SJSA1 (cell line): ENCODE results near the gene MED16. TPM values are rescaled to one million over a fixed set of nuclear protein-coding genes. Genes with fewer than 3 reads are reported as not detected.

Source experiments
- DNase-seq, 2 experiments: peaks; one replicate each; pipeline ENCODE4 v3.0.0-alpha.2; 2015 to 2020; ENCODE audit warnings: low spot score in 2 of 2, low read depth in 1 of 2
- H3K27ac ChIP-seq: fragments of 250-450 bp; sonication (Bioruptor Pico); 2 replicates; pipeline ENCODE4 v1.5.1; 2020; ENCODE audit warnings: mild to moderate bottlenecking, moderate library complexity
- H3K27me3 ChIP-seq: fragments of 250-450 bp; sonication (Bioruptor Pico); replicated peaks from 2 replicates; pipeline ENCODE4 v1.5.1; 2020; ENCODE audit warnings: mild to moderate bottlenecking, moderate library complexity
- H3K36me3 ChIP-seq: fragments of 250-450 bp; sonication (Bioruptor Pico); 2 replicates; pipeline ENCODE4 v1.5.1; 2020; ENCODE audit warnings: mild to moderate bottlenecking
- H3K4me1 ChIP-seq: fragments of 250-450 bp; sonication (Bioruptor Pico); replicated peaks from 2 replicates; pipeline ENCODE4 v1.6.1; 2021; ENCODE audit warnings: mild to moderate bottlenecking
- H3K4me3 ChIP-seq: fragments of 250-450 bp; sonication (Bioruptor Pico); 2 replicates; pipeline ENCODE4 v1.5.1; 2020; ENCODE audit warnings: mild to moderate bottlenecking
- H3K9me3 ChIP-seq: fragments of 250-450 bp; sonication (Bioruptor Pico); replicated peaks from 2 replicates; pipeline ENCODE4 v1.5.1; 2020; ENCODE audit warnings: mild to moderate bottlenecking
- total RNA-seq: library from RNA; depleted of rRNA; stranded (reverse); fragments of >200 nt; shearing (Covaris generic); gene quantifications from 2 replicates; pipeline ENCODE4 v1.2.3, GENCODE V29; 2014

Gene MED16
- total RNA-seq, 1 experiment from 2014 or later, result 17.2 TPM

GRCh38 chr19:907183-907853, 14.3 kb upstream of the MED16 start:
- Histone ChIP-seq H3K27ac (no peak overlapping the region), H3K4me3 (no peak overlapping the region), H3K4me1 (peaks cover 8% of the 10 kb centered on the region), H3K9me3 (no peaks in the 10 kb centered on the region; the same call in 1 of the 2 replicates), H3K36me3 (peaks cover 11% of the 10 kb centered on the region; the same call in 1 of the 2 replicates), H3K27me3 (no peaks in the 10 kb centered on the region)
- DNase-seq, result no peak

- no peaks in the 10 kb centered on the region for H3K27me3 ChIP-seq
- DNase-seq, result no peak
- H3K4me1 ChIP-seq, result peaks cover 8% of the 10 kb centered on the region
Measured at GRCh38 chr19:906480-906879, 13.5 kb upstream of the MED16 start.

GRCh38 chr19:904545-904944, 11.6 kb upstream of the MED16 start:
- Histone ChIP-seq H3K4me3 (no peak overlapping the region), H3K36me3 (peaks cover 20% of the 10 kb centered on the region), H3K9me3 (no peaks in the 10 kb centered on the region), H3K4me1 (peaks cover 8% of the 10 kb centered on the region), H3K27ac (no peak overlapping the region), H3K27me3 (no peaks in the 10 kb centered on the region)
- no peak for DNase-seq

More at GRCh38 chr19:906480-906879, 13.5 kb upstream of the MED16 start:
- Histone ChIP-seq H3K4me3 (no peak overlapping the region), H3K36me3 (peaks cover 12% of the 10 kb centered on the region), H3K27ac (no peak overlapping the region), H3K9me3 (no peaks in the 10 kb centered on the region)

- H3K27ac ChIP-seq, result no peak overlapping the region
- no peak for DNase-seq
- H3K36me3 ChIP-seq, result peaks cover 25% of the 10 kb centered on the region
- no peaks in the 10 kb centered on the region for H3K27me3 ChIP-seq
- H3K4me1 ChIP-seq, result no peaks in the 10 kb centered on the region
- H3K9me3 ChIP-seq, result no peaks in the 10 kb centered on the region
- no peak overlapping the region for H3K4me3 ChIP-seq
Measured at GRCh38 chr19:903266-903797, 10.3 kb upstream of the MED16 start.

- Histone ChIP-seq H3K9me3 (no peaks in the 10 kb centered on the region), H3K4me1 (no peaks in the 10 kb centered on the region), H3K36me3 (peaks cover 27% of the 10 kb centered on the region), H3K27ac (no peak overlapping the region), H3K4me3 (no peak overlapping the region), H3K27me3 (no peaks in the 10 kb centered on the region)
- DNase-seq, result no peak
Measured at GRCh38 chr19:902446-903226, 9.6 kb upstream of the MED16 start.

- Histone ChIP-seq H3K4me1 (no peaks in the 10 kb centered on the region), H3K9me3 (no peaks in the 10 kb centered on the region), H3K36me3 (peaks cover 33% of the 10 kb centered on the region), H3K27ac (no peak overlapping the region), H3K4me3 (no peak overlapping the region), H3K27me3 (no peaks in the 10 kb centered on the region)
- DNase-seq, result no peak
Measured at GRCh38 chr19:902093-902370, 9.0 kb upstream of the MED16 start.

- Histone ChIP-seq H3K9me3 (no peaks in the 10 kb centered on the region), H3K27me3 (no peaks in the 10 kb centered on the region), H3K36me3 (peaks cover 36% of the 10 kb centered on the region), H3K4me1 (no peaks in the 10 kb centered on the region), H3K4me3 (no peak overlapping the region), H3K27ac (no peak overlapping the region)
- DNase-seq, result no peak
Measured at GRCh38 chr19:901216-902092, 8.5 kb upstream of the MED16 start.

GRCh38 chr19:900302-901111, 7.5 kb upstream of the MED16 start:
- Histone ChIP-seq H3K9me3 (no peaks in the 10 kb centered on the region), H3K4me1 (no peaks in the 10 kb centered on the region), H3K4me3 (no peak overlapping the region), H3K27ac (no peak overlapping the region), H3K36me3 (peaks cover 37% of the 10 kb centered on the region), H3K27me3 (no peaks in the 10 kb centered on the region)
- no peak for DNase-seq

- Histone ChIP-seq H3K27ac (no peak overlapping the region), H3K4me1 (no peaks in the 10 kb centered on the region), H3K36me3 (peaks cover 37% of the 10 kb centered on the region), H3K27me3 (no peaks in the 10 kb centered on the region), H3K9me3 (no peaks in the 10 kb centered on the region), H3K4me3 (no peak overlapping the region)
- no peak for DNase-seq
Measured at GRCh38 chr19:900043-900301, 7.0 kb upstream of the MED16 start.

GRCh38 chr19:899336-900042, 6.5 kb upstream of the MED16 start:
- Histone ChIP-seq H3K4me3 (no peak overlapping the region), H3K9me3 (no peaks in the 10 kb centered on the region), H3K27me3 (no peaks in the 10 kb centered on the region), H3K27ac (no peak overlapping the region), H3K36me3 (peaks cover 37% of the 10 kb centered on the region), H3K4me1 (no peaks in the 10 kb centered on the region)
- no peak for DNase-seq

- H3K9me3 ChIP-seq, result no peaks in the 10 kb centered on the region
- no peak for DNase-seq
- H3K27ac ChIP-seq, result no peak overlapping the region
- peaks cover 37% of the 10 kb centered on the region for H3K36me3 ChIP-seq
- H3K4me3 ChIP-seq, result no peak overlapping the region
- H3K4me1 ChIP-seq, result no peaks in the 10 kb centered on the region
- no peaks in the 10 kb centered on the region for H3K27me3 ChIP-seq
Measured at GRCh38 chr19:898663-899062, 5.7 kb upstream of the MED16 start.

GRCh38 chr19:897442-898039, 4.6 kb upstream of the MED16 start:
- DNase-seq, result no peak
- Histone ChIP-seq H3K27ac (no peak overlapping the region), H3K4me3 (no peak overlapping the region), H3K27me3 (no peaks in the 10 kb centered on the region), H3K4me1 (no peaks in the 10 kb centered on the region), H3K9me3 (no peaks in the 10 kb centered on the region), H3K36me3 (peaks cover 34% of the 10 kb centered on the region)
